HEK293 (cell line): Measurements from ENCODE around the gene GPR152.

Source experiments
- ATF2 ChIP-seq: fragments of 450-650 bp; formaldehyde crosslinking; IDR thresholded peaks from 2 replicates; pipeline ENCODE4 v1.5.1; 2016; ENCODE audit warnings: missing biosample characterization, missing genetic modification characterization, low read depth
- CTCF ChIP-seq: fragments of 450-650 bp; formaldehyde crosslinking; IDR thresholded peaks from 2 replicates; pipeline ENCODE4 v1.5.1; 2016; ENCODE audit warnings: missing biosample characterization, missing genetic modification characterization
- HOXD13 ChIP-seq: sonication (generic); formaldehyde crosslinking; IDR thresholded peaks from 2 replicates; pipeline ENCODE4 v1.8.0; 2022; ENCODE audit warnings: missing genetic modification reagents, borderline replicate concordance
- KLF1 ChIP-seq: fragments of 450-650 bp; formaldehyde crosslinking; IDR thresholded peaks from 2 replicates; pipeline ENCODE4 v1.5.1; 2016; ENCODE audit warnings: missing biosample characterization, missing genetic modification characterization
- PRDM6 ChIP-seq: fragments of 450-650 bp; formaldehyde crosslinking; IDR thresholded peaks from 2 replicates; pipeline ENCODE4 v1.5.1; 2017; ENCODE audit warnings: missing biosample characterization, missing genetic modification characterization
- RBAK ChIP-seq: fragments of 450-650 bp; formaldehyde crosslinking; IDR thresholded peaks from 2 replicates; pipeline ENCODE4 v1.5.1; 2016; ENCODE audit warnings: missing biosample characterization, missing genetic modification characterization
- YY1 ChIP-seq: fragments of 450-650 bp; formaldehyde crosslinking; IDR thresholded peaks from 2 replicates; pipeline ENCODE4 v1.5.1; 2018; ENCODE audit warnings: missing biosample characterization, missing genetic modification characterization
- ZFP3 ChIP-seq: fragments of 450-650 bp; formaldehyde crosslinking; IDR thresholded peaks from 2 replicates; pipeline ENCODE4 v1.5.1; 2016; ENCODE audit warnings: low read depth, missing biosample characterization, missing genetic modification characterization
- ZNF114 ChIP-seq: fragments of 450-650 bp; formaldehyde crosslinking; IDR thresholded peaks from 2 replicates; pipeline ENCODE4 v1.5.0; 2017; ENCODE audit warnings: missing biosample characterization, missing genetic modification characterization
- ZNF133 ChIP-seq: fragments of 450-650 bp; formaldehyde crosslinking; IDR thresholded peaks from 2 replicates; pipeline ENCODE4 v1.5.1; 2016; ENCODE audit warnings: missing biosample characterization, missing genetic modification characterization
- ZNF24 ChIP-seq: fragments of 450-650 bp; formaldehyde crosslinking; IDR thresholded peaks from 2 replicates; pipeline ENCODE4 v1.5.1; 2016; ENCODE audit warnings: missing biosample characterization, missing genetic modification characterization
- ZNF274 ChIP-seq, 2 experiments: fragments of 200-500 bp in 1 of 2; fragments of 450-650 bp in 1 of 2; sonication (Bioruptor generic) in 1 of 2; formaldehyde crosslinking in 1 of 2; IDR thresholded peaks; 2 replicates each; pipeline versions ENCODE4 v1.5.1 to v1.6.1; 2014 to 2016; ENCODE audit warnings: borderline replicate concordance in 1 of 2, inconsistent platforms in 1 of 2, low read length in 1 of 2, missing biosample characterization in 1 of 2, missing genetic modification characterization in 1 of 2
- ZNF626 ChIP-seq: fragments of 450-650 bp; sonication (Bioruptor Pico); formaldehyde crosslinking; IDR thresholded peaks from 2 replicates; pipeline ENCODE4 v1.5.1; 2018; ENCODE audit warnings: missing biosample characterization, missing genetic modification characterization, inconsistent platforms
- ZSCAN5A ChIP-seq: fragments of 450-650 bp; formaldehyde crosslinking; IDR thresholded peaks from 2 replicates; pipeline ENCODE4 v1.5.1; 2016; ENCODE audit warnings: missing biosample characterization, missing genetic modification characterization

- no peak for TF ChIP-seq CTCF (tag by site-specific recombination)
- peak; percentile 49; the same call in 1 of the 2 replicates for TF ChIP-seq ZNF24 (tag by site-specific recombination)
- no peak for TF ChIP-seq ZNF114 (tag by site-specific recombination)
- no peak for TF ChIP-seq PRDM6 (tag by site-specific recombination)
- peak; percentile 59 for TF ChIP-seq KLF1 (tag by site-specific recombination)
- TF ChIP-seq ZNF274 (IDR thresholded peaks at IDR 0.05; ENCODE audit: low read length): no peak
- TF ChIP-seq ZNF274 (tag by site-specific recombination; IDR thresholded peaks at IDR 0.05; ENCODE audit: borderline replicate concordance): no peak
- TF ChIP-seq HOXD13 (CRISPR knock-in tag): no peak
- TF ChIP-seq ZSCAN5A: no peak
- TF ChIP-seq ZNF626 (tag by site-specific recombination): no peak
- no peak for TF ChIP-seq ZNF133 (tag by site-specific recombination)
- no peak for TF ChIP-seq ATF2 (tag by site-specific recombination)
- TF ChIP-seq ZFP3: no peak
- no peak for TF ChIP-seq RBAK (tag by site-specific recombination)
- TF ChIP-seq YY1 (tag by site-specific recombination): no peak
Measured at GRCh38 chr11:67416416-67417335, 35.9 kb downstream of the GPR152 start.
